Activated naive CD4-positive, alpha-beta T cell treated with anti-CD3 and anti-CD28 coated beads, Interleukin-2, amount 50 U/mL, for 72 hours (primary cell): ENCODE data around the gene NADSYN1. TPM values are rescaled to one million over a fixed set of nuclear protein-coding genes. Genes with fewer than 3 reads are reported as not detected.

Source experiments
- total RNA-seq, 2 donors: library from RNA; stranded (reverse); gene quantifications; one replicate each; pipeline ENCODE4 v1.2.3, GENCODE V29; 2022

NADSYN1 gene
- total RNA-seq, 2 donors from 2014 or later, result 102 to 135 TPM

Other genes with a start within 250 kb of the NADSYN1 start
- gene SHANK2, start 200.6 kb upstream of the NADSYN1 start, total RNA-seq, result not detected
- gene DHCR7, start 4.8 kb upstream of the NADSYN1 start, total RNA-seq, result 10 to 100 TPM; 41.4 to 54.1 TPM
- not detected for gene KRTAP5-7, start 74.1 kb downstream of the NADSYN1 start, total RNA-seq
- gene KRTAP5-8, start 84.8 kb downstream of the NADSYN1 start, total RNA-seq, result not detected
- not detected for gene KRTAP5-9, start 95.2 kb downstream of the NADSYN1 start, total RNA-seq
- gene KRTAP5-10, start 112.4 kb downstream of the NADSYN1 start, total RNA-seq, result not detected
- gene KRTAP5-11, start 129.7 kb downstream of the NADSYN1 start, total RNA-seq, result not detected